Dermis blood vessel endothelial cell (primary cell): ENCODE results near the gene VPS16. TPM values are rescaled to one million over a fixed set of nuclear protein-coding genes. Genes with fewer than 3 reads are reported as not detected.
A peak's percentile ranks its signal among the peaks of the same experiment; 100 is the strongest.
"Not testable (repeated sequence)": the region's sequence is repeated elsewhere in the genome, so short reads cannot be mapped to it uniquely, and the experiment has no call there.

ENCODE experiments used
- DNase-seq: peaks from one replicate; pipeline ENCODE4 v3.0.0; 2010
- total RNA-seq: library from RNA; depleted of rRNA; stranded (reverse); fragments of >200 nt; gene quantifications from 2 replicates; pipeline ENCODE4 v1.2.3, GENCODE V29; 2014

Gene VPS16
- total RNA-seq, 1 donor from 2014 or later = 51.6 TPM

GRCh38 chr20:2807019-2807418 lies 33.5 kb upstream of the VPS16 start:
- DNase-seq = no peak

DNA sequence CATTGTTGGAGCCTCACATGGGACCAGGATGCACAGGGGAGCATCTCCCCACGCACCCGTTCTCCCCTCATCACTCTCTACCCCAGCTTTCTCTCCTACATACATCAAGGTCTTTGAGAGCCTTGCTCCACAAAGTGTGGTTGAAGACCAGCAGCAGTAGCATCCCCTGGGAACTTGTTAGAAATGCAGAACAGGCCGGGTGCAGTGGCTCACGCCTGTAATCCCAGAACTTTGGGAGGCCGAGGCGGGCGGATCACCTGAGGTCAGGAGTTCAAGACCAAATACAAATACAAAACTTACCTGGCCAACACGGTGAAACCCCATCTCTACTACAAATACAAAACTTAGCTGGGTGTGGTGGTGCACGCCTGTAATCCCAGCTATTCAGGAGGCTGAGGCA lies 32.6 kb upstream of the VPS16 start:
- DNase-seq = not testable (repeated sequence)

DNA sequence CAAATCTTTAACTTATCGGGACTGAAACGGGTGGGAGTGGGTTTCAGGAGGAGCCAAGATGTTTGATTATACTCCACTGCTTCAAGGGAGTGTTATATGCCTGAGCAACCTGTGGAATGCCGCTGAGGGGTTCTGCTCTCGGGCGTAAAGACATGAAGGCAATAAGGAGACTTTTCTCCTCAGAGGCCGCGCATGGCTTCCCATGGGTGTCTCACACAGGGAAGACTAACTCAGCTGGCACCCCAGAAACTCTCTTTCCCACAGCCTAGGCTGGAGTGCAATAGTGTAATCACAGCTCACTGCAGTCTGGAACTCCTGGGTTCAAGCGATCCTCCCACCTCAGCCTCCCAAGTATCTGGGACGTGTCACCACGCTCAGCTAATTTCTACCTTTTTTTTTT lies 30.9 kb upstream of the VPS16 start:
- DNase-seq = no peak

- DNase-seq = no peak
These were observed 28.4 kb upstream of the VPS16 start for GRCh38 chr20:2812189-2812588.

DNA sequence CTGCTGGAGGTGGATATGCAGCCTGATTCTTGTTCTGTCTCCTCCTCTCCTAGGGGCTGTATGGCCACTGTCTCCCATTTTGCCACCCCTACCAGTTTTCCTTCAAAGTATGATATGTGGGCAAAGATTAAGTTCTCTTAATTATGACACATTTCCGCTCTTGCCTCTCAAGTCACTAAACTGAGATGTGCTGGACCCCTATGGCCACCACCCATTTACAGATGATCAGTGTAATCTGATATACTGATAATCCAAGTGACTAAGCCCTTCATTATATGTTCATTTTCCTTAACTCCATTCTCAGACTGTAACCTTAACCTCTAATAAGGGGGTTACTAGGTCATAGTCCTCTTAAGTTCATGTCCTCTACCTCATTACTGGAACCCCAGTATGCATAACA lies 26.5 kb upstream of the VPS16 start:
- no peak for DNase-seq

GRCh38 chr20:2814587-2815051 lies 25.9 kb upstream of the VPS16 start, which contains the start of gene C20orf141:
C20orf141 (plus strand) TSS chr20:2814987; CDS start chr20:2815185, 198 bp downstream.
- peak; percentile 79 for DNase-seq

DNA sequence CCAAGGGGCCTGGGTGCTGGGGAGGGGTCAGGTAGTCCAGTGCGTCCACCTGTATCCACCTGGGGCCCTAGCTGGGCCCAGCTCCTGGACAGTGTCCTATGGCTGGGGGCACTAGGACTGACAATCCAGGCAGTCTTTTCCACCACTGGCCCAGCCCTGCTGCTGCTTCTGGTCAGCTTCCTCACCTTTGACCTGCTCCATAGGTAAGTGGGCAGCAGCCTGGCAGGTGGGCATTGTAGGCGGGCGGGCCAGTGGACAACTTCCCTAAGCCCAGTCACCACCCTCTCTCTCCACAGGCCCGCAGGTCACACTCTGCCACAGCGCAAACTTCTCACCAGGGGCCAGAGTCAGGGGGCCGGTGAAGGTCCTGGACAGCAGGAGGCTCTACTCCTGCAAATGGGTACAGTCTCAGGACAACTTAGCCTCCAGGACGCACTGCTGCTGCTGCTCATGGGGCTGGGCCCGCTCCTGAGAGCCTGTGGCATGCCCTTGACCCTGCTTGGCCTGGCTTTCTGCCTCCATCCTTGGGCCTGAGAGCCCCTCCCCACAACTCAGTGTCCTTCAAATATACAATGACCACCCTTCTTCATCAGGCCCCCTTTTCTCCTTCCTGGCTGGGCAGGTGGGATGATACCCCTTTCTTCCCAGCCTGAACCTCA lies 25.2 kb upstream of the VPS16 start:
- no peak for DNase-seq

DNA sequence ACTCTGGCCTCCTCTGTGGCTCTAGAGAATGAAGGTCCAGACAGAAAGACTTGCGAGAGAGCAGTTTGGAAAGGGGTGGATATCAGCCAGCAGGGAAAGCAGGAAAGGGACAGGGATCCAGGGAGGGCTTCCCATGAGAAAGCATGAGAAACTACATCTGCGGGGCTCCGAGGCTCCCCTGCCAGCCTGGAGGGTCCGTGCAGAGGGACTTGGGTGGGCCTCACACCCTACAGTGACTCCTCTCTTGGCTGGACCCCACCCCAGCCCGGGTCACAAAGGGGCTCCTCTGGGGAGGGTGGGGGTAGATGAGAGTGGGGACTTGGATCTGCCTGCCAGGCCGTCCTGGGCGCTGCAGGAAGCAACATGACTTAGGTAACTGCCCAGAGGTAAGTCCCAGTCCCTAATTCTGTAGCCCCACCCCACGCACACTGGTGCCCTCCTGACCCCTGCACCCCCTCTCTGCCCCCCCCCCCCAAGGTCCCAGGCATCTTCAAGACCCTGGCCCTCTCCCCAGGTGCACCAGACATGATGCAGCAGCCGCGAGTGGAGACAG lies 24.4 kb upstream of the VPS16 start, which contains the start of gene TMEM239:
Gene TMEM239, plus strand, starts transcription at position 335 of the 553 bp plus-strand sequence. Its CDS starts 191 bp downstream, at position 526.
- DNase-seq = no peak

DNA sequence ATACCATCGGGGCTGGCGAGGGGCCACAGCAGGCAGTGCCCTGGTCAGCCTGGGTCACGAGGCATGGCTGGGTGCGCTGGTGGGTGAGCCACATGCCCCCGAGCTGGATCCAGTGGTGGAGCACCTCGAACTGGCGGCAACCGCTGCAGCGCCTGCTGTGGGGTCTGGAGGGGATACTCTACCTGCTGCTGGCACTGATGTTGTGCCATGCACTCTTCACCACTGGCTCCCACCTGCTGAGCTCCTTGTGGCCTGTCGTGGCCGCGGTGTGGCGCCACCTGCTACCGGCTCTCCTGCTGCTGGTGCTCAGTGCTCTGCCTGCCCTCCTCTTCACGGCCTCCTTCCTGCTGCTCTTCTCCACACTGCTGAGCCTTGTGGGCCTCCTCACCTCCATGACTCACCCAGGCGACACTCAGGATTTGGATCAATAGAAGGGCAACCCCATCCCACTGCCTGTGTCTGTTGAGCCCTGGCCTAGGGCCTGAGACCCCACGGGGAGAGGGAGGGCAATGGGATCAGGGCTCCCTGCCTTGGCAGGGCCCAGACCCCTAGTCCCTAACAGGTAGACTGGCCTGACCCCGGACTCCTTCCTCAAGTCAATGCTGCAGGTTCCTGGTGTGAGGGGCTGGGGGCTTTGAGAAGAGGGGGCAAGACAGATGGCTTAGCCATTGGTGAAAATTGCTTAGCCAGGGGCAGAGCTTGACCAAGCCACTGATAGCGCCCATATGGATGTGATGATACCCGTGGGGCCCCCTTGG lies 23.8 kb upstream of the VPS16 start:
- DNase-seq = no peak

- DNase-seq = no peak
These were observed 23.2 kb upstream of the VPS16 start for GRCh38 chr20:2817341-2817726.

- DNase-seq = no peak
These were observed 22.5 kb upstream of the VPS16 start for GRCh38 chr20:2817891-2818595.

GRCh38 chr20:2820084-2820895 lies 20.3 kb upstream of the VPS16 start:
- no peak for DNase-seq

- DNase-seq = no peak
These were observed 19.4 kb upstream of the VPS16 start for GRCh38 chr20:2820896-2821869.

DNA sequence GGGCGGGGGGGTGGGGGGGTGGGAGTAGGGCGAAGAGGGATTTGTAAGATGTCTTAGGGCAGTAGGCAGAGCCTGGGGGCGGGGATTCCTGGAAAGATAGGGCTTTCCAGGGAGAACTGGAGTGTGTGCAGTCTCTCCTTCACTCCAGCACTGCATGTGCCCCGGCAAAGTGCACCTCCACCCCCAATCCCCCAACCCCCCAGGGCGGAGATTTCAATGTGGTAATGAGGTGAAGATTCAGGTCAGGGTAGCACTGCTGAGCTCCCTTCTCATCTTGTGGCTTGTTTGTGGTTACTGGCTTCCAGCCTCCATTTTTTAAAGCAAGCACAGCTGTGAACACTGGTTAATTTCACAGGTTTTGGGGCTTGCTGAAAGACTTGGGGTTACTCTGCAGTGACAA lies 18.5 kb upstream of the VPS16 start:
- no peak for DNase-seq

GRCh38 chr20:2825761-2826160 lies 14.8 kb upstream of the VPS16 start:
- no peak for DNase-seq

DNA sequence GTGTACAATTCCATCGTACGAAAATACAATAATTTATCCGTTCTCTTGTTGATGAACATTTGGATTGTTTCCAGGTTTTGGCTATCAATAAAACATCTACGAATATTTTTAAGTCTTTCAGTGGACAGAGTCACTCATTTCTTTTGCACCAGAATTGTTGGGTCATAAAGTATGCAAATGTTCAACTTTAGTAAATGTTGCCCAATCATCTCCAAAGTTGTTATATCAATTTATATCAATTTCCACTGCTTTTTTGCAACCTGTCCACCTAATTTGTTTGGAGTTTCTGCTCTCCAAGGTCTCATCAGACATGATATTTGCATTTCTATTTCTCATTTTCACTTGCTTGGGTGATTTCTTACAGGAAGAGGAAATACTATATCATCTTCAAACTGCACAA lies 13.9 kb upstream of the VPS16 start:
- no peak for DNase-seq

DNA sequence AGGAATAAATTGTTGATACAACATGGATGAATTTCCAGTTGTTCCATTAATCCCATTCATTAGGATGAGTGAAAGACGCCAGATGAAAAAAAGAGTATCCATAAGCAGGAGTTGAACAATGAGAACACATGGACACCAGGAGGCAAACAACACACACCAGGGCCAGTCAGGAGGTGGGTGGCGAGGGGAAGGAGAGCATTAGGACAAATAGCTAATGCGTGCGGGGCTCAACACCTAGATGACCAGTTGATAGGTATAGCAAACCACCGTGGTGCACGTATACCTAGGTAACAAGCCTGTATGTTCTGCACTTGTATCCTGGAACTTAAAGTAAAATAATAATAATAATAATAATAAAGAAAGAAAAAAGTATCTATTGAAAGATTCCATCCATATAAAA lies 11.2 kb upstream of the VPS16 start:
- DNase-seq = no peak

DNA sequence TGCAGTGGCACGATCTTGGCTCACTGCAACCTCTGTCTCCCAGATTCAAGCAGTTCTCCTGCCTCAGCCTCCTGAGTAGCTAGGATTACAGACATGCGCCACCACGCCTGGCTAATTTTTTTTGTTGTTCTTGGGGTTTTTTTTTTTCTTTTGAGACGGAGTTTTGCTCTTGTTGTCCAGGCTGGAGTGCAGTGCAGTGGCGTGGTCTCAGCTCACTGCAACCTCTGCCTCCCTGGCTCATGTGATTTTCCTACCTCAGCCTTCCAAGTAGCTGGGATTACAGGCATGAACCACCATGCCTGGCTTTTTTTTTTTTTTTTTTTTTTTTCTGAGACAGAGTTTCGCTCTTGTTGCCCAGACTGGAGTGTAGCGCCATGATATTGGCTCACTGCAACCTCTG lies 9.3 kb upstream of the VPS16 start:
- not testable (repeated sequence) for DNase-seq

- no peak for DNase-seq
These were observed 6.8 kb upstream of the VPS16 start for GRCh38 chr20:2833761-2834160.

DNA sequence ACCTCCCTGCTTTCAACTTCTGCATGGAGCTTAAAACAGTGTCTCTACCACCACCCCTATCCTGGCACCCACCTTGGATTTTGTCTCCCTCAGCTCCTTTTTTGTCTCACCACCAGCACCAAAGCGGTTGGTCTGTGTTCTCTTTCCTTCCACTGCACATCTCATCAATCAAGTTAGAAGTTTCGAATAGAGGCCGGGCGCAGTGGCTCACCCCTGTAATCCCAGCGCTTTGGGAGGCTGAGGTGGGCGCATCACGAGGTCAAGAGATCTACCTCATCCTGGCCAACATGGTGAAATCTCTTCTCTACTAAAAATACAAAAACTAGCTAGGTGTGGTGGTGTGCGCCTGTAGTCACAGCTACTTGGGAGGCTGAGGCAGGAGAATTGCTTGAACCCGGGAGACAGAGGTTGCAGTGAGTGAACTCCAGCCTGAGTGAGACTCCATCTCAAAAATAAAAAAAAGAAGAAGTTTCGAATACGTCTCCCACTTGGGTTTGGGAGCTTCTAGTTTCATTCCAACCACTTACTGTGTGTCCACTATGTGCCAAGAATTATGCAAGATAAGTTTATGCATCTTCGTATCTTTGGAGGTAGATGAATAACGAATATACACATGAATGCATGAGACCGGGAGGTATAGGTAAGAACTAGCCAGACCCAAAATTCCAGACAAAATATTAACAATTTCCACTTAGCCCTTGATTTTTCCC lies 6.0 kb upstream of the VPS16 start:
- DNase-seq = no peak
